Measurements from ENCODE around the gene TSHZ2.

TSHZ2 gene

GRCh38 chr20:53445321-53445731, 473.2 kb downstream of the TSHZ2 start:
- Mint-ChIP-seq H3K9me3 (peaks cover 32% of the 10 kb centered on the region), H3K36me3 (ENCODE audit: low read depth) (peaks cover 46% of the 10 kb centered on the region), H3K4me1 (peaks cover 50% of the 10 kb centered on the region), H3K27me3 (ENCODE audit: low read depth) (peaks cover 11% of the 10 kb centered on the region), H3K27ac (peak overlapping the region; percentile 98 to 99 (median 99)), H3K4me3 (peak overlapping the region in 1 of 3 experiments; percentile 34)
- TF ChIP-seq CTCF (IDR thresholded peaks at IDR 0.05; ENCODE audit: unreplicated experiment in 3 of 3) = no peak

- TF ChIP-seq CTCF (IDR thresholded peaks at IDR 0.05; ENCODE audit: unreplicated experiment in 3 of 3) = no peak
- H3K27ac Mint-ChIP-seq = peak overlapping the region; percentile 98 to 99 (median 99)
- no peak overlapping the region for H3K4me3 Mint-ChIP-seq
- H3K4me1 Mint-ChIP-seq = peaks cover 49% of the 10 kb centered on the region
- peaks cover 37% of the 10 kb centered on the region for H3K9me3 Mint-ChIP-seq
- H3K36me3 Mint-ChIP-seq (ENCODE audit: low read depth) = peaks cover 49% of the 10 kb centered on the region
- H3K27me3 Mint-ChIP-seq (ENCODE audit: low read depth) = peaks cover 11% of the 10 kb centered on the region
Measured at GRCh38 chr20:53445932-53446331, 473.8 kb downstream of the TSHZ2 start.

GRCh38 chr20:53447316-53447715, 475.2 kb downstream of the TSHZ2 start:
- peaks cover 44% of the 10 kb centered on the region for H3K4me1 Mint-ChIP-seq
- no peak for TF ChIP-seq CTCF (IDR thresholded peaks at IDR 0.05; ENCODE audit: unreplicated experiment in 3 of 3)
- peaks cover 44% of the 10 kb centered on the region for H3K9me3 Mint-ChIP-seq
- H3K36me3 Mint-ChIP-seq (ENCODE audit: low read depth) = peaks cover 60% of the 10 kb centered on the region
- peaks cover 11% of the 10 kb centered on the region for H3K27me3 Mint-ChIP-seq (ENCODE audit: low read depth)
- no peak overlapping the region for H3K4me3 Mint-ChIP-seq
- peak overlapping the region in 2 of 3 experiments; percentile 18 to 67 for H3K27ac Mint-ChIP-seq

- peaks cover 51% of the 10 kb centered on the region for H3K9me3 Mint-ChIP-seq
- H3K4me3 Mint-ChIP-seq = no peak overlapping the region
- H3K27me3 Mint-ChIP-seq (ENCODE audit: low read depth) = peaks cover 11% of the 10 kb centered on the region
- peaks cover 33% of the 10 kb centered on the region for H3K4me1 Mint-ChIP-seq
- no peak for TF ChIP-seq CTCF (IDR thresholded peaks at IDR 0.05; ENCODE audit: unreplicated experiment in 3 of 3)
- H3K36me3 Mint-ChIP-seq (ENCODE audit: low read depth) = peaks cover 69% of the 10 kb centered on the region
- H3K27ac Mint-ChIP-seq = no peak overlapping the region
Measured at GRCh38 chr20:53448426-53448825, 476.3 kb downstream of the TSHZ2 start.

GRCh38 chr20:53448875-53449274, 476.7 kb downstream of the TSHZ2 start:
- TF ChIP-seq CTCF (IDR thresholded peaks at IDR 0.05; ENCODE audit: unreplicated experiment in 3 of 3) = no peak
- H3K4me3 Mint-ChIP-seq = no peak overlapping the region
- H3K27me3 Mint-ChIP-seq (ENCODE audit: low read depth) = peaks cover 11% of the 10 kb centered on the region
- H3K4me1 Mint-ChIP-seq = peaks cover 28% of the 10 kb centered on the region
- peaks cover 74% of the 10 kb centered on the region for H3K36me3 Mint-ChIP-seq (ENCODE audit: low read depth)
- peaks cover 54% of the 10 kb centered on the region for H3K9me3 Mint-ChIP-seq
- no peak overlapping the region for H3K27ac Mint-ChIP-seq

- no peaks in the 10 kb centered on the region for H3K4me1 Mint-ChIP-seq
- H3K27me3 Mint-ChIP-seq (ENCODE audit: low read depth) = peaks cover under 1% of the 10 kb centered on the region
- no peak for TF ChIP-seq CTCF (IDR thresholded peaks at IDR 0.05; ENCODE audit: unreplicated experiment in 3 of 3)
- H3K9me3 Mint-ChIP-seq = peaks cover 50% of the 10 kb centered on the region
- H3K4me3 Mint-ChIP-seq = no peak overlapping the region
- H3K27ac Mint-ChIP-seq = peak overlapping the region in 2 of 3 experiments; percentile 6 to 35
- H3K36me3 Mint-ChIP-seq (ENCODE audit: low read depth) = peaks cover 62% of the 10 kb centered on the region
Measured at GRCh38 chr20:53453076-53453475, 480.9 kb downstream of the TSHZ2 start.
